CD4-positive, alpha-beta T cell treated with Interferon gamma for 1 hour (primary cell): ENCODE data around the gene NDUFAF5.

Experiments
- DNase-seq: peaks from one replicate; pipeline ENCODE4 v3.0.0-alpha.2; 2020

Gene NDUFAF5

DNA sequence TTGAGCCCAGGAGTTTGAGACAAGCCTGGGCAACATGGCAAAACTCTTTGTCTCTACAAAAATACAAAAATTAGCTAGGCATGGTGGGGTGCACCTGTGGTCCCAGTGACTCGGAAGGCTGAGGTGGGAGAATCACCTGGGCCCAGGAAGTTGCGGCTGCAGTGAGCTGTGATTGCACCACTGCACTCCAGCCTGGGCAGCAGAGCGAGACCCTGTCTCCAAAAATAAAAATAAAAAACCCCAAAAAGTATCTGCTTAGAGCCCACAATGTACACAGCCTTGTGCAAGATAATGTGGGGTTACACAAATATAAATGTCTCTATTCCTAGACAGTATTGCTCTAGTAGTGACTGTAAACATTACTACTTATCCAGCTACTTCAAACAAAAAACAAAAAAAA, 6.0 kb upstream of the NDUFAF5 start:
- no peak for DNase-seq

DNA sequence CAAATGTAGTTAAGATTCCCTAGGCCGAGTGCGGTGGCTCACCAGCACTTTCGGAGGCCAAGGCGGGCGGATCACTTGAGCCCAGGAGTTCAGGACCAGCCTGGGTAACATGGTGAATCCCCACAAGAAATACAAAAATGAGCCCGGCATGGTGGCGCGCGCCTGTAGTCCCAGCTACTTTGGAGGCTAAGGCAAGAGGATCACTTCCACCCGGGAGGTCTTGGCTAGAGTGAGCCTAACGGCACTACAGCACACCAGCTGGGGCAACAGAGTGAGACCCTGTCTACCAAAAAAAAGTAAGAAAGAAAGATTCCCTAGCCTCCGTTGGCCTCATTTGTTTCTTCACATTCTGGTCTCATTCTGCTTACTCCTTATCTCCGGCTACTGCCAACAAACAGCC, 1.3 kb upstream of the NDUFAF5 start:
- no peak for DNase-seq

DNA sequence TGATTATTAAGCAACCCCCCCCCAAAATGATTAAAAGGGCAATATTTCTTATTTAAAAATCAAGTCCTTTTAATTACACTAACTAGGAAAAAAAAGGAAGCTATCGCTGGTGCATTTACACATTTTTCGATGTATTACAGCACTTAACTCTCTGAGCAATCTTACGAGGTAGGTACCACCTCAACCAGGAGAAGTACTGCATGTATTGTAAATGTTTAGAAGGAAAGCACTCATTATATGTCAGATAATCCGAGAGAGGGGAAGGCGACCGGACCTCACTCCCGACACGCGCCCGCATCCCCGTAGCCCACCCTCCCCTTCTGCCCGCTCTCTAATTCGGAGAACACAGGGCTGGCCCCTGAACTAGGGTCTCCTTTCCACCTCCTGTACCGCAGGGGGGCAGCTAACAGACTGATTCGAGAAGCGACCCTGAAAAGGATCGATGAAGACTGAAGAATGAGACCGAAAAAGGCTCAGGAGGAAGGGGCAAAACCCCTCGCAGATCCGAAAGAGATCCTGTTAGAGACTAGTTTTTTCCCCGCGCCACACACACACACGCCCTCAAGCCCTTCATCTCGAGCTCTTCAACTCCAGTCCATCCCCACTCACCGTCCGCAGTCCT, 446 bp upstream of the NDUFAF5 start:
- no peak for DNase-seq

DNA sequence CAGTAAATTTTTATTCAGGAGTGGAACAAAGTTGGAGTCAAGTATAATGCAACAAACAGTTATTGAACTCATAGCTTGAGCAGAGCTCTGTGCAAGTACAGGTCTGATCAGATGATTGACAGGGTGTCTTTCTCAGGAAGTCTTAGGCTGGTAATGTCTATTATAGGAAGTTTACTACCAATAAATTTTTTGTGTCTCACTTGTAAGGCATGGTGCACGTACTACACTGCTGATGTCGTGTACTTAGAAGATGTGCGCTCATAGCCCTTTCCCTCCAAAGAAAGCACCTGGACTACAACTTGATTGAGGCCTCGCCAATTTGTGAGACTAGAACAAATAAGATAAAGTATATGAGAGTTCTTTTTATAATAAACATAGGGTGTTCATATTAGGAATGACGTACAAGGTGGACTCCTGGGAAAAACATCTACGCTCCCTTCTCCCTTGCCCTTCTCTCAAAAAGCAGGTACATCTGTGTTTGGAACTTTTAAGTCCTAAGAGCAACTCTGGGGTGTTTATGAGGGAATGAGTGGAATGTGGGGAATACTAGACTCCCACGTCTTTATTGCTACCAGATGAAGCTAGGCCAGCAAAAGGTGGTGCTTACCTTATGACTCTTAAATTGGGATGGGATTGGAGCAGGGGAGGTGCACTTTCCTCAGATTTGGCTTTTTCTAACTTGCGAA, 1.5 kb downstream of the NDUFAF5 start:
- no peak for DNase-seq

DNA sequence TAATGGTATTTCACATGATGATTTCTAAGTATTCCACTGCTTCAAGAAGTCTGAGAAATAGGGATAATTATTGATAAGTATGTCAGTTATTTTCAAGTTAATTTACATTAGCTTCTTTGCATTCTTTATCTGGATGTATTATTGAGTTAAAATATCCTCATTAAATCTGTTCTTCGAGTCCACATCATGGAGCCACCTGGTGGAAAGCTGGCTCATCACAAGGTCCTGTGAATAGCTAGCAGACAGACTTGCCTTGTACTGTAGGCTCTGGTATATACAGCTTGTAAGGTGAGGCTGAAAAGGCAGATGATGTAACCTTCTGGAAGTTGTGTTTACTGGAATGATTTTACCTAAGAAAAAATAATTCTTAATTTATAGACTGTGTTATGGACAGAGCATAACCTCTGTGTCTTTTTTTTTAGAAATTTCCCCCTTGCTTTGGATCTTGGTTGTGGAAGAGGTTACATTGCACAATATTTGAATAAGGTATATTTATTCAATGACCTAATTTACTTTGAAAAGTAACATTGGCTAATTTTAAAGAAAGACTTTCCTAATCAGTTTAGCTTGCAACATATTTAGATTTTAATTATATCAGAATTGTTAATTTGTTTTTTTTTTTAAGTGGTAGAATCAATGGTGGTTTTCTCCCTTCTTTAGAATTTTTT, 3.5 kb downstream of the NDUFAF5 start:
- peak; percentile 14 for DNase-seq

DNA sequence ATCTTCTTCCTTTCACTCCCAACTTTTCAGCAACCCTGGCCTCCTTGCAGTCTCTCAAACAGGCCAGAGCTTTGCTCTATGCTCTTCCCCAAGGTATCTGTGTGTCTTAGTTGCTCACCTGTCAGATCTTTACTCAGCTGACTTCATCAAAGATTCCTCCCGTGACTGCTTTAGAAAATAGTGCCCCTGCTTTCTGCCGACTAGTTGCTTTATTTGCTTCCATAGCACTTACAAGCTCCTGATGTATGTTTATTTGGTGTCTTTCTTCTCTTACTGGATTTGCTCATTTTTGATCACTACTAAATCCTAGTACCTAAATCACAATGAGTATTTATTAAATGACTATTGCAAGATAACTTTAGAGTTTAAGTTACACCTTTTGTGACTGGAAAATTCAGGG, 5.9 kb downstream of the NDUFAF5 start:
- DNase-seq, result no peak

DNA sequence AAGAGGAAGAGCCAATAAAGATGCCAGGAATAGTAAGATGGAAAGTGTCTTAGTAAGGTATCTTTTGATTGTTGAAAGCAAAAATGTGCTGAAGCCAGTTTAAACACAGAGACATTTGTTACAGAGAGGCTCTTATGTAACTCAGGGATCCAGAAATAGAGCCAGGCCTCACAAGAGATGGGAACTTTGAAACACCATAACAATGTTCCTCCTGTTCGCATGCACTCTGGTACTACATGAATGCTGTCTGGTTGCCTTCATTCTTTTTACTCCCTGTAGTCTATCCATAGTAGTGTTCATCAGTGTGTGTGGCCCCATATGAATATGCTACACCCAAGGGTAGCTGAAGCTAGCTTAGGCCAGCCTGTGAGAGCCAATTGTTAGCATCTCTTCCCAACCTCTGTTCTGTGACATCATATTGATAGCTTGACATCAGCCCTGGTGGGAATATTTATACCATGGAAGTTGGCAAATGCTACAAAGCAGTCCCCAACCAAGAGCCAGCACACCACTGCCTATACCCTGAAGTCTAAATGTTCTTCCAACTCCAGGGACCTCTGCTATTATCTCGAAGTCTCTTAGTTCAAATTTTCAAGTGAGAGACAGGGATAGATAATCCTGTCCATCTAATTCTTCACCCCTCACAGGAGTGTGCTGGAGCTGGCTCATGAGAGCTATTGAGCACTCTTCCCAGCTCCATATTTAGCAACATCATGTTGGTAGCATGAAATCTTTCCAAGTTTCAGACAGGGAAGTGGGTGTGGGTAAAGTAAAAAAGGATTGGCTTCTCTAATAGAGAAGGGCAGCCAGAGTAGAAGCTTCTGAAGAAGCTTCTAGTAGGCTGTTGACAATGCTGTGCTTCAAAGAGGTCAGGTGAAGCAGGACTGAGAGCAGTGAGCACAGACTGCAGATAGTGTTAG, 7.0 kb downstream of the NDUFAF5 start:
- DNase-seq, result no peak

DNA sequence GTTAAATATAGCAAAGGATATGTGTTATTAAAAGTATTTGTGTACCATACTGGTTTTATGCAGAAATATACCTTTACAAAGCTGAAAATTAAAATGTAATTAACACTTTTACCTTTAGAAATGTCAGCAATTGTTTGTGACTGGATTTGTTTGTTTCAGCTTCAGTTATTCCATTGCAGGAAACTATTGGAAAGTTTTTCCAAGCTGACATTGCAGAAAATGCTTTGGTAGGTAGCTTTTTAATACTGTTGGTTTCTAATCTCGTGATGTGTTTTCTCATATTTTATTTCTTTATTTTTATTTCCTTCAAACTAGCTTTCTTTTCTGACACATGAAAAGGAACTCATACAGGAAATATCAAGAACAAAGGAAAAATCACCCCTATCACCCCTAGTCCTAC, 8.2 kb downstream of the NDUFAF5 start:
- DNase-seq, result no peak

DNA sequence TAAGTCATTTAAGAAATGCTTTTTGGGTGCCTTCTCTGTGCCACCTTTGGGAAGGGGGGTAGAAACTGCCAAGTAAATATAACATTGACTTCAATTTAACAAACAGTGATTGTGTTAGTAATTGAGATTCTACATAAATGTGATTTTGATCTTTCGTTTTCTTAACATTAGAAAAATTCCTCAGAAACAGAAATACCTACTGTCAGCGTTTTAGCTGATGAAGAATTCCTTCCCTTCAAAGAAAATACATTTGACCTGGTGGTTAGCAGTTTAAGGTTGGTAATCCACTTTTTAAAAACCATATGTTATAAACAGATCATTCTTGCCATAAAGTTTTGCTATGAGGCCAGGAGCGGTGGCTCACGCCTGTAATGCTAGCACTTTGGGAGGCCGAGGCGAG, 9.8 kb downstream of the NDUFAF5 start:
- no peak for DNase-seq

DNA sequence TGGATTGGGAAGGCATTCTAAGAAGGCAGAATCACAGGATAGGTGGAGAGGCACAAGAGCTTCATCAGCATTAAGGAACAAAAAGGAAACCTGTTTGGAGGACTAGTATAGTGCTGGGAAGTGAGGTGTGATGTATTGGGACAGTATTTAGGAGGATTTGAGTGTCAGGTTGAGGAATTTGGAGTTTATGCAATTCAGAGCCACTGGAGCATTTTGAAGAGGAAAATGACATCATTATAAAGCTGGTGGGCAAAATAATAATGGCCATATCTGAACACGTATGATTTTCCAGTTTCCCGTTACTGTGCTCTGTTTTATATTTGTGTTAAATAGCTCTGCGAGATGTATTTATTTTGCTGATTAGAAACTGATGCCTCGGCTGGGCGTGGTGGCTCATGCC, 14.2 kb downstream of the NDUFAF5 start:
- DNase-seq, result no peak

DNA sequence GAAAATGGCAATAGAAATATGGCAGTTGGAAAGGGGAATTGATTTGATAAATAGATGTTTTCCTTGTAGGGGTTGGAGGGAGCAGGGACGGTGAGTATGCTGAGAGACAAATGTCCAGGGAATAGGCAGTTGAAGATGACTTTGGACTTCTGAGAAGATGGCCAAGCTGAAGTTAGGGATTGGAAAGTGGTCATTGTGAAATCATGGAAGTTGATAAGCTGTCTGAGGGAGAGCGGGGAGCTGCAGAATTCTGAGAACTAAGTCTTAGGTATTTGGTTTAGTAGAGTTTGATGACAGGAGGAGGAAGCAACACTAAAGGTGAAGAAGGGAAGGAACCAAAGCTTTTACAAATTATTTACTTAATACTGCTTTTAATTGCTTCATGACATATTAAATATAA, 15.1 kb downstream of the NDUFAF5 start:
- DNase-seq, result no peak

DNA sequence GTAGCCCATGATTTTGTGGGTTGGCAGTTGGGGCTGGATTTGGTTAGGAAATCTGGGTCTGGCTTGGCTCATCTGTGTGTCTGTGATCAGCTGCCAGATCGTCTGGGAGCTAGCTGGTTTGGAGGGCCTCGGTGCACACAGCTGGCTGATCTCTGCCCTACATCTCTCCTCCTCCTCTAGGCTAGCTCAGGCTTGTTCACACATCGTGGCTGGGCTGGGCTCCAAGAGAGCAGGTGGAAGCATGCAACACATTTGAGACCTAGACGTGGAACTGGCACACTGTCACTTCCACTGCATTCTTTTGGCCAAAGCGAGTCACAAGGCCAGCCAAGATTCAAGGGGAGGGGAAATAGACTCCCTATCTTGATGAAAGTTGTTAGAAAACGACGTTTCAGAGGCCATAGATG, 15.9 kb downstream of the NDUFAF5 start:
- DNase-seq, result no peak

DNA sequence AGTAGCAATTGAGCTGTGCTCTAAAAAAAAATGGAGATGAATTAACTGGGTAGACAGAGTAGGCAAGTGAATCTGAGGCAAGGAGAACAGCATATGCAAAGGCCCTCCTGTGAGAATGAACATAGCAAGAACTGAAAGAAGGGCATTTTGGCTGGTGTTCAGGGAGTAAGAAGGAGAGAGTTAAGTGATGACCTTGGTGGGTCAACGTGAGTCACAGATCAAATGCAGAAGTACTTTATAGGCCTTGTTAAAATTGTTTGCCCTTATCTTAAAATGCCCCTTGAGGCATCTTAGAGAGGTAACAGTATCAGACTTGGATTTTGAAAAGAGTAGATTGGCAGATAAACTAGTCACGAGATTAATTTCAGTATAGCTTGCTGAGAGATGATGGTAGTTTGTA, 24.5 kb downstream of the NDUFAF5 start:
- no peak for DNase-seq

DNA sequence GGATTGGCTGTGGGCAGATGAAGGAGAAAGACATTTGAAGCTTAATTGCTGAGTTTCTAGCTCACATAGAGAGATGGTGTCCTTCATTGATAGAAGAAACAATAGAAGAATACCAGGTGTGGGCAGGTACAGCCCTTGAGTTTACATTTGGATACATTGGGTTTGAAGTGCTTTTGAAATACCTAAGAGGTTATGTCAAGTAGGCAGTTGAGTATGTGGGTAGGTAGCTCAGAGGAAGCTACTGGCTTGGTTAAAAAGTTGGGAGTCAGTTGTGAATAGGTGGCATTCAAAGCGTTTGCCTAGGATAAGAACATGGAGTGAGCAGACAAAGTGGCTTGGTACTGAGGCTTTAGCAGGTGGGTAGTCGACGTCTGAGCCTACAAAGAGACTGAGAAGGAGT, 25.0 kb downstream of the NDUFAF5 start:
- DNase-seq, result no peak

DNA sequence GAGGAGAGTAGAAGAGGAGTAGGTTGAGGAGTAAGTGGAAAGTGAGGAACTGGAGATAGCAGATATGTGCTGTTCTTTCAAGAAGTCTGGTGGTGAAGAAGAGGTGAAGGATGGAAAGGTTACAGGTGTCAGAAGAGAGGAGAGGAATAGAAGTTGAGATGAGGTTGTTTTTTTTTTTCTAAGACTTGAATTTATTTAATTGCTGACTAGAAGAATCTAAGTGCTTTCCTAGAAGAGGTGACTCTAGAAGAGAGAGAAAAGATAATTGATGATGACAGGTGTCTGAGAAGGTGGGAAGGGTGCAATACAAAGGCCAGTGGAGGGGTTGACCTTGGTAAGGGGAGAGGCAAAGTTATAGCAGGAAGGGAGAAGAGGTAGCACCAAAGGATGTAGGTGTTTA, 25.6 kb downstream of the NDUFAF5 start:
- no peak for DNase-seq

DNA sequence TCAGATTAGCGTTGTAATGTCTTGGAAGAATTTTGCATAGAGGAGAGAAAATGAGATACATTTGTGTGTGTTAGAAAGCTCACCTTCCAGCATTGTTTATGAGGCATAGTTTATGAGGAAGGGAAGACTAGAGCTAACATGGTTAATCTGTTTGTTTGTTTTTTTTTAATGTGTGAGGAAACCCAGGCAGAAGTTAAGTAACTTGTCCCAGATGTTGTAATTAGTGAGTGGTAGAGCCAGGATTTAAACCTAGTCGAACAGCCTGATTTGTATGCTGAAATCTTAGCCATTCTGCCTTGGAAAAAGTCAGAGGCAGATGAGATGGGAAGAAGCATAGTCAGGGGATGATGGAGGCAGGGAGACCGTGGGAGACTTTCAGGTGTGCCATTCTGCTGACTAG, 29.1 kb downstream of the NDUFAF5 start:
- DNase-seq, result no peak

DNA sequence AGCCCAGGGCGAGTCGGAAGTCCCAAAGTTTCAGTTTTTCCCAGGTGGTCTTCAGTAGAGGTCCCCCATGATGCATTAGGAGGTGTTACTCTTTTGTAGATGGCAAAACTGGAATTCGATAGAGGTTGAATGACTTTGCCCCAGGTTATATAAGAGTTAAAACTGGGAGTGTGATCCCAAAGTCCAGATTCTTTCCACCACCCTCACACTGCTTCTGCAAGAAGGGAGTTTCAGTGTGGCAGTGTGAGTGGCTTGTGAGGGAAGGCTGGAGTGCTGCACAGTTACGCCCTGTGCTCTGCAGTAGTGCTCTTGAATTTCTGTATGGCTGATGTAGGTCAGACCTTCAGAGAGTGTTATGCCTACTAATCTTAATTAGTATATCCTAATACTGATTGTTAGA, 29.8 kb downstream of the NDUFAF5 start:
- no peak for DNase-seq

DNA sequence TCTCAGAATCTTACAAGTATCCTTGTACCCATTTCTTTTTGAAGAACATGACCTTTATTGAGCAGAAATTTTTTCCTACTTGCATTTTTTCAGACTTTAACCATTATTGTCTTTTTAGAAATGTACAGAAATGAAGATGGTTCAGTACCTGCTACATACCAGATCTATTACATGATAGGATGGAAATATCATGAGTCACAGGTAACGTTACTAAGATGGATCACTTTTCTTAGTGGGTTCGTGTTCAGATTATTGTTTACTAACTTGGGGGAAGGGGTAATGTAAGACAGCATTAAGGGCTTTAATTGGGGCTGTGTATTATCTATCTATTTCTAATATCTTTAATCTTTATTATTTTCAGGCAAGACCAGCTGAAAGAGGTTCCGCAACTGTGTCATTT, 31.9 kb downstream of the NDUFAF5 start:
- no peak for DNase-seq

DNA sequence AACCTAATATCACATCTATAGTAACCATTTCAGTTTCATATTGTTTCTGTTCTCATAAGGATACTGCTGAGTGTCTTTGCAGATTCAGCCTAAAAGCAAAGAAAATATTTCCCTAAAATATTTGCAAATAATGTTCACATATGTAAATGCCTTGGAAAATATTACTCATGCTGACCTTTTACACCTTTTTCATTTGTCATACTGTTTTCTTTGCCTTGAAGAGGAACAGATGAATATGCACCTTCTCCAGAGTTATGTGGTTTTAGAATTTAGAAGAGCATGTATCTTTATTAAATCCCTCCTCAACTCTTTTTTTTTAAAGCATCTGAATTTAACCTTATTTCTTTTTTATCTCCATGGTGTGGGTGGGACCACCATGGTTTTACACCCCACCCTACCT, 32.5 kb downstream of the NDUFAF5 start:
- DNase-seq, result no peak

DNA sequence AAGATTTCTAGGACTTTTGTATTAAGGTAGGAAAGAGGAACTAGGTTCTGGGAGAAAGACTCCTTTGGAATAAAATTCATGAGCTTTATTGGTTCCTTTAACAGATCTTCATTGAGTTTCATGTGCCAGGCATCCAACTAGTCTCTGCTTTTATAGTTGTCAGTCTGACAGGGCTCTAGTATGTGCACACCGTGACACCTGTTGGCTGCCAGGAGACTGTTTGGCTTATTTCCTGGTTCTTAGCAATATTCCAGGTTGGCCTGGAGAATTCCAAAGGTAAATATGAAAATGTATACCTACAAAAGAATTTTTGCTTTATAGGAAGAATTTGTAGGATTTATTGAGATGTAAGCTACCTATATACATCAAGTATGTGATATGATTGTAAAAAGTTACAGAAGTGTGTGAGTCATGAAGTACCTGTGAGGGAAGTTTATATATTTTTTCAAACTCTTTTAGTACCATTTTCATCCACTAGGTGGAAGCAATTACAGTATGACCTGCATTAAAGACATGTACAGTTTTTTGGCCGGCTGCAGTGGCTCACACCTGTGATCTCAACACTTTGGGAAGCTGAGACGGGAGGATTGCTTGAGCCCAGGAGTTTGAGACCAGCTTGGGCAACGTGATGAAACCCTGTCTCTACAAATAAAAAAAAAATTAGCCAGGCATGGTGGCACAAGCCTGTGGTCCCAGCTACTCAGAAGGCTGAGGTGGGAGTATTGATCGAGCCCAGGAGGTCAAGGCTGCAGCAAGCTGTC, 35.2 kb downstream of the NDUFAF5 start:
- DNase-seq, result no peak

DNA sequence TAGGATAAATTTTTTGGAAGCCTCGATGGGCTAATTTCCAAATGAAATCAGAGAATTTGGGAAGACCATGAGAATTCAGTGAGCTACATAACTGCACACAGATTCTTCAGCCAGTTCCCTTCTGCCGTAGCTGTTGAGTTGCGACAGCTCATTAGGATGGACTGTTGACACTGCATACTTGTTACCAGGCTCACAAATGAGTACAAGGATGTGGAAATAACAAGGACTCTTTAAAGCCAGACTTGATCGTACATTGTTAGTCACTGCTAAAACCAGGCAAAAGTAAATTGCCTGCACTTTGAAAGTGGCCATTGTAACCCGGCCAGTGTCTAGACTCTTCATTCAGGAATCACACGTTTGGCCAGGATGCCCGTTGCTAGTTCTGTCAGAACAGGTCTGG, 37.0 kb downstream of the NDUFAF5 start:
- DNase-seq, result no peak

DNA sequence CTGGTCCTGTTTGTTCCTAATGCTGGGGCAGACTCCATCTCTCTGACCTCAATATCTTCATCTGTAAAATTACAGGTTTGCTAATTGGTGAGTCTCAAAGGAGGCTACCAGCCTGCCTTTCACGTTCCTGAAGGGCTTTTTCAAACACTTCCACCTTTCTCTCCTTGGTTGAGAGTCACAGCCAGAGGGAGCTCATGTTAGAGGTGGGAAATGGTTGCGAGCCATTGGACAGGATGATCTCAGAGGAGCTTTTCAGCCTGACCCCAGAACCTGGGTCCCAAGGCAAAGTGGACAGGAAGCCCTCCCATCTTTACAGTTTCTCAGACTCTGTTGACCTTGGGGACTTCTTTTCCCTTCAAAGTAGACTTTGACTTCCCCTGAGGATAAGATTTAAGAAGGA, 37.6 kb downstream of the NDUFAF5 start:
- no peak for DNase-seq

DNA sequence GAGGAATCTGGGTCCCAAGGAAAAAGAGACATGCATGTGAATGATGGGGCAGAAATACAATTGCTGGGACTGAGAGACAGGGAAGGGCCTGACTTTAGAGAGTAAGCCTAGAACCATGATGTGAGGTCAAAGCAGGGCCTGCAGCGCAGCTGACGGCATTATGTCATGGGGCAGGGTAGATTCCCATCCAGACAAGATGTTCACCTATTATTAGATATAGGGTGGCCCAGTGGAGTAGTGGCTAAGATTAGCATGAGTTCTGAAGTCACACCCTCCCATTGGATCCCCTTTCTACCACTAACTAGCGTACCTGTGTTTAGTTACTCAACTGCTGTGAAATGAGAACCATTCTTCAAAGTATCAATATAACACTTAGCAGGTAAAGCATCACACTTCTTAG, 39.6 kb downstream of the NDUFAF5 start:
- no peak for DNase-seq
